NB4 (cell line): ENCODE data around the gene MCAT.

Experiments used
- POLR2A ChIP-seq: IDR thresholded peaks from 2 replicates; pipeline ENCODE4 v1.6.1; 2011; ENCODE audit warnings: mild to moderate bottlenecking; ENCODE audit not compliant: insufficient read length; ENCODE audit errors: extremely low read depth
- TF ChIP-seq, protein P1 (sequence below): IDR thresholded peaks from one replicate; pipeline ENCODE4 v1.5.1; 2012; ENCODE audit warnings: low read depth, low read length

DNA sequence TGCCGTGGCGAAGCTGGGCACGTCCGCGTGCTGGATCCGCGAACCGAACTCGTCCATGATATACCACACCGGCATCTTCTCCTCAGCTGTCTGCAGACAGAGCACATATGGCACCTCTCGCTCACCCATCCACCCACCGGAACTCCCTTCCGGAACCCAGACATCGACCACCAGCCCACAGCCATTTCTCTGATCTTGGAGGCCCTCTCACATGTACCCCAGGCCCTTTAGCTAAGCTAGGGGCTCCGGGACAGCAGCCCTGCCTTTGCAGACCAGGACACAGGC lies 36.7 kb upstream of the MCAT start:
- TF ChIP-seq, protein P1, sequence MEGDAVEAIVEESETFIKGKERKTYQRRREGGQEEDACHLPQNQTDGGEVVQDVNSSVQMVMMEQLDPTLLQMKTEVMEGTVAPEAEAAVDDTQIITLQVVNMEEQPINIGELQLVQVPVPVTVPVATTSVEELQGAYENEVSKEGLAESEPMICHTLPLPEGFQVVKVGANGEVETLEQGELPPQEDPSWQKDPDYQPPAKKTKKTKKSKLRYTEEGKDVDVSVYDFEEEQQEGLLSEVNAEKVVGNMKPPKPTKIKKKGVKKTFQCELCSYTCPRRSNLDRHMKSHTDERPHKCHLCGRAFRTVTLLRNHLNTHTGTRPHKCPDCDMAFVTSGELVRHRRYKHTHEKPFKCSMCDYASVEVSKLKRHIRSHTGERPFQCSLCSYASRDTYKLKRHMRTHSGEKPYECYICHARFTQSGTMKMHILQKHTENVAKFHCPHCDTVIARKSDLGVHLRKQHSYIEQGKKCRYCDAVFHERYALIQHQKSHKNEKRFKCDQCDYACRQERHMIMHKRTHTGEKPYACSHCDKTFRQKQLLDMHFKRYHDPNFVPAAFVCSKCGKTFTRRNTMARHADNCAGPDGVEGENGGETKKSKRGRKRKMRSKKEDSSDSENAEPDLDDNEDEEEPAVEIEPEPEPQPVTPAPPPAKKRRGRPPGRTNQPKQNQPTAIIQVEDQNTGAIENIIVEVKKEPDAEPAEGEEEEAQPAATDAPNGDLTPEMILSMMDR = no peak
- no peak for TF ChIP-seq POLR2A
